Activated CD8-positive, alpha-beta T cell treated with anti-CD3 and anti-CD28 coated beads for 36 hours (primary cell): Measurements from ENCODE around the gene GFOD2. TPM values are rescaled to one million over a fixed set of nuclear protein-coding genes. Genes with fewer than 3 reads are reported as not detected.

ENCODE experiments used
- ATAC-seq: fragments of 200-7000 bp; cut with Tn5 transposase; one replicate; pipeline ENCODE4 v1.10.0; 2021; ENCODE audit warnings: mild to moderate bottlenecking, moderate library complexity
- CTCF ChIA-PET: fragments of 350-600 bp; sonication (Branson Sonifier 250); formaldehyde crosslinking; loops from one replicate; lab custom pipeline; 2021; ENCODE audit warnings: antibody characterized with exemption; lab: Charles Lee
- POLR2A ChIA-PET: fragments of 350-600 bp; sonication (Branson Sonifier 250); formaldehyde crosslinking; loops from one replicate; lab custom pipeline; 2021; ENCODE audit warnings: antibody characterized with exemption; lab: Charles Lee
- DNase-seq: peaks from one replicate; pipeline ENCODE4 v3.0.0-alpha.2; 2020
- H3K27ac Mint-ChIP-seq: one replicate; pipeline ENCODE4 v1.8.0; 2021; ENCODE audit warnings: mild to moderate bottlenecking, mixed read lengths
- H3K27me3 Mint-ChIP-seq: one replicate; pipeline ENCODE4 v1.8.0; 2021; ENCODE audit warnings: mixed read lengths
- H3K36me3 Mint-ChIP-seq: one replicate; pipeline ENCODE4 v1.8.0; 2021; ENCODE audit warnings: low read depth, mixed read lengths
- H3K4me1 Mint-ChIP-seq: one replicate; pipeline ENCODE4 v1.8.0; 2021; ENCODE audit warnings: low read depth, mixed read lengths
- H3K4me3 Mint-ChIP-seq: one replicate; pipeline ENCODE4 v1.8.0; 2021; ENCODE audit warnings: mild to moderate bottlenecking, moderate library complexity, mixed read lengths
- H3K9me3 Mint-ChIP-seq: one replicate; pipeline ENCODE4 v1.8.0; 2021; ENCODE audit warnings: mixed read lengths
- intact Hi-C: fragments of 100-400 bp; cut with micrococcal nuclease; formaldehyde crosslinking; loops from one replicate; pipeline ENCODE4 v1.10.0; 2022
- total RNA-seq, 2 experiments: library from RNA; stranded (reverse); gene quantifications; one replicate each; pipeline ENCODE4 v1.2.3, GENCODE V29; 2021
- TF ChIP-seq, protein P1 (sequence below): fragments of 200-600 bp; IDR thresholded peaks from one replicate; pipeline ENCODE4 v1.8.0; 2022; ENCODE audit warnings: antibody characterized with exemption, mild to moderate bottlenecking

GFOD2 gene
- total RNA-seq, 2 experiments from 2014 or later, result 11.6 to 14.1 TPM

DNA sequence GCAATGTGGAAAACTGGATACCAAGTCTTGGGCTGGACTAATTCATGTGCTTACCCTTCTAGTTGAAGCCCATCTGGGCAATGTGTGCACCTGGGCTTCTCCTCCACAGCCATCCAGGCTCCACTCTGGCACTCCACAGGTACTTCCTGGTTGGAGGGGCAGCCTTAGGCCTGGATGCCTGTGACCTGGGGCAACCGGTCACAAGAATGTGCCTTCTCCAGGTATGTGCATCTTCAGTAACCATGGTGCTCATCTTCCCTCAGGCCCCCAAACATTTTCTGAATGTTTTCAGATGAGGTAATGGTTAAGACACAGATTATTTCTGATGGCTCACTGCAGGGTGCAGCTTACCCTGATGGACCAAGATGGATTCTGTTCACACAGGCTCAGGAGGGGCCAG, 41.4 kb downstream of the GFOD2 start:
- H3K4me1 Mint-ChIP-seq, result no peaks in the 10 kb centered on the region
- H3K36me3 Mint-ChIP-seq, result no peaks in the 10 kb centered on the region
- no peaks in the 10 kb centered on the region for H3K9me3 Mint-ChIP-seq
- ATAC-seq (no peak), DNase-seq (no peak)
- no peaks in the 10 kb centered on the region for H3K27me3 Mint-ChIP-seq
- intact Hi-C loops, result no loop called here
- TF ChIP-seq, protein P1, sequence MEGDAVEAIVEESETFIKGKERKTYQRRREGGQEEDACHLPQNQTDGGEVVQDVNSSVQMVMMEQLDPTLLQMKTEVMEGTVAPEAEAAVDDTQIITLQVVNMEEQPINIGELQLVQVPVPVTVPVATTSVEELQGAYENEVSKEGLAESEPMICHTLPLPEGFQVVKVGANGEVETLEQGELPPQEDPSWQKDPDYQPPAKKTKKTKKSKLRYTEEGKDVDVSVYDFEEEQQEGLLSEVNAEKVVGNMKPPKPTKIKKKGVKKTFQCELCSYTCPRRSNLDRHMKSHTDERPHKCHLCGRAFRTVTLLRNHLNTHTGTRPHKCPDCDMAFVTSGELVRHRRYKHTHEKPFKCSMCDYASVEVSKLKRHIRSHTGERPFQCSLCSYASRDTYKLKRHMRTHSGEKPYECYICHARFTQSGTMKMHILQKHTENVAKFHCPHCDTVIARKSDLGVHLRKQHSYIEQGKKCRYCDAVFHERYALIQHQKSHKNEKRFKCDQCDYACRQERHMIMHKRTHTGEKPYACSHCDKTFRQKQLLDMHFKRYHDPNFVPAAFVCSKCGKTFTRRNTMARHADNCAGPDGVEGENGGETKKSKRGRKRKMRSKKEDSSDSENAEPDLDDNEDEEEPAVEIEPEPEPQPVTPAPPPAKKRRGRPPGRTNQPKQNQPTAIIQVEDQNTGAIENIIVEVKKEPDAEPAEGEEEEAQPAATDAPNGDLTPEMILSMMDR, result no peak
- H3K4me3 Mint-ChIP-seq, result no peak overlapping the region
- CTCF ChIA-PET, result no interaction called here
- POLR2A ChIA-PET, result no interaction called here
- H3K27ac Mint-ChIP-seq, result no peak overlapping the region

DNA sequence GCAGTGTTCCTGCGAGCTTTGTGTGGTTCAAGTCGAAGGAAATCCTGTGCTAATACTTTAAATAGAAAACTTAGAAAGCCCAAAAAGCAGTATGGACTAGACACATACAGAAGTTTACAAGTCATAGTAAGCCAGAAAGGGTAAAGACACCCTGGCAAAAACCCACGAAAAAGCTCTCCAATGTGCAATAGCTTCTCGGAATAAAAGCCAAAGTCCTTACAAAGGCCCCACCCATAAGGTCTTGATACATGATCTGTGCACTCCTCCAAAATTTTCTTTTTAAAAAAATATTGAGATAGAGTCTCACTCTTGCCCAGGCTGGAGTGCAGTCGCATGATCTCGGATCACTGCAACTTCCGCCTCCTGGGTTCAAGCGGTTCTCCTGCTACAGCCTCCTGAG, 42.2 kb downstream of the GFOD2 start:
- intact Hi-C loops, result no loop called here
- TF ChIP-seq, protein P1, result no peak
- CTCF ChIA-PET, result interaction anchor here (1.0 kb wide), 1 partner anchor 14 kb away, joined by 3 read pairs; no protein-coding TSS in a partner anchor
- Mint-ChIP-seq H3K36me3 (no peaks in the 10 kb centered on the region), H3K27ac (no peak overlapping the region), H3K4me3 (no peak overlapping the region), H3K4me1 (no peaks in the 10 kb centered on the region), H3K9me3 (no peaks in the 10 kb centered on the region), H3K27me3 (no peaks in the 10 kb centered on the region)
- POLR2A ChIA-PET, result interaction anchor here (0.6 kb wide), 1 partner anchor 124 kb away, joined by 3 read pairs; no protein-coding TSS in a partner anchor
- DNase-seq, result no peak
- ATAC-seq, result no peak

DNA sequence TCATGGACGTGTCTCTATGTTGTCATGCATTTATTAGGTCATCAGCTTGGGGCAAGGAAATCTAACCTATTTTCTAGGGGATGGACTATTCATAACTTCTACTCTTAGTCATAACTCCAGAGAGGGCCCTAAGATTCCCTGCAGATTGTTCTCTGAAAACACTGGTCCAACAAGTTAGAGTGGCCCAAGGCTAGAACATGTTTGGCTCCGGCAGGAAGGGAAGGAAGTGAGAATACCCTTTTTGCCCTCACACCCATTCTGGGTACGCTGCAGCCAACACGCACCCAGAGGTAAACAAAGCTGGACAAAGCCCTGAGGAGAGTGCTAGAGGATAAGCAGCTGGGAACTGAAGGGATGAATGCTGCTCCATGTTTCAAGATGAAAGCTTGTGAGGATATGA, 42.6 kb downstream of the GFOD2 start:
- DNase-seq (no peak), ATAC-seq (no peak)
- ChIA-PET CTCF (interaction anchor here (1.0 kb wide), 1 partner anchor 14 kb away, joined by 3 read pairs; no protein-coding TSS in a partner anchor), POLR2A (interaction anchor here (0.6 kb wide), 1 partner anchor 124 kb away, joined by 3 read pairs; no protein-coding TSS in a partner anchor)
- H3K36me3 Mint-ChIP-seq, result no peaks in the 10 kb centered on the region
- H3K9me3 Mint-ChIP-seq, result no peaks in the 10 kb centered on the region
- H3K4me3 Mint-ChIP-seq, result no peak overlapping the region
- TF ChIP-seq, protein P1, result no peak
- no peaks in the 10 kb centered on the region for H3K27me3 Mint-ChIP-seq
- no peak overlapping the region for H3K27ac Mint-ChIP-seq
- H3K4me1 Mint-ChIP-seq, result no peaks in the 10 kb centered on the region
- intact Hi-C loops, result no loop called here

GRCh38 chr16:67675999-67676398, 43.1 kb downstream of the GFOD2 start:
- ChIA-PET CTCF (no interaction called here), POLR2A (no interaction called here)
- Mint-ChIP-seq H3K36me3 (no peaks in the 10 kb centered on the region), H3K27me3 (no peaks in the 10 kb centered on the region), H3K27ac (no peak overlapping the region), H3K4me3 (no peak overlapping the region), H3K4me1 (no peaks in the 10 kb centered on the region), H3K9me3 (no peaks in the 10 kb centered on the region)
- DNase-seq (no peak), ATAC-seq (no peak)
- TF ChIP-seq, protein P1, result no peak
- intact Hi-C loops, result no loop called here

DNA sequence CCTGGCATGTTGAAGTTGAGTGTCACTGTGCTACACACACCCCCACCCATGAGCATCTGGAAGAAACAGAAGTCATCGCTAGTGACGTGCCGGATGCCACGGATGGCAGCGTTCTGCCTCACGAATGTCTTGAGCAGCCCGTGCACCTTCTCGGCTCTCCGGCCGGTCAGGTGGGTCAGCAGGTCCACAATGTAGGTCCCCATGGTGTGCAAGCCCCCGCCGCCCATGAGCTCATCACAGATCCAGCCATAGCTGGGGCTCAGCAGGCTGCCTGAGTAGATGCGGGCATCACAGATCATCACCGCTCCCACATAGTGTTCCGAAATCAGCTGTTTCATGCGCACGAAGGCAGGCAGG, 43.6 kb downstream of the GFOD2 start:
- Mint-ChIP-seq H3K9me3 (no peaks in the 10 kb centered on the region), H3K4me3 (no peak overlapping the region), H3K4me1 (no peaks in the 10 kb centered on the region), H3K36me3 (no peaks in the 10 kb centered on the region), H3K27ac (no peak overlapping the region), H3K27me3 (no peaks in the 10 kb centered on the region)
- TF ChIP-seq, protein P1, result no peak
- ATAC-seq (no peak), DNase-seq (no peak)
- CTCF ChIA-PET, result interaction anchor here (1.7 to 2.4 kb wide), 2 partner anchors 12 to 155 kb away, joined by 7 to 9 read pairs; no protein-coding TSS in a partner anchor
- POLR2A ChIA-PET, result no interaction called here
- intact Hi-C loops, result no loop called here
